C4-2B (cell line): ENCODE results near the gene SND1.

Experiments used
- ZFX ChIP-seq: fragments of 450-650 bp; IDR thresholded peaks from 2 replicates; pipeline ENCODE4 v1.6.1; 2017
- TF ChIP-seq, protein P1 (sequence below): fragments of 450-650 bp; conservative IDR thresholded peaks from 2 replicates; pipeline ENCODE4 v1.5.1; 2017; ENCODE audit warnings: mild to moderate bottlenecking

DNA sequence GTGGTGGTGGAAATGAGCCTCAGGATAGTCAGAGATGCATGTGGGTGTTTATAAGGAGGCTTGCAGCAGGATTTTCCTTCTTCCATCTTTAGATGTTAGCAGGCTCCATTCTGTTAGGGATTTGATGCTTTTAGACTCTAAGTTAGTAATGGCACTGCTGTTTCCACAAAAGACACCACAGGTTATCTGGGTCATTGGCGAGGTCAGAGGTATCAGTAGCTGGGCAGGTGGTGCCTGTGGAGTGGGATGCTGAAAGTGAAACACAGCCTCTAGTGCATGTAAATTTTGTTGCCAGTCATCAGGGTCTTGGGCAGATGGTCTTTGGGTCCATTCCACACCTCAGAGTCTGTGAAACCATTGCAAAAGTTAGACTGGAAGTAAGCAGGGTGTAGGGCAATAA, 33.2 kb upstream of the SND1 start:
- TF ChIP-seq, protein P1, sequence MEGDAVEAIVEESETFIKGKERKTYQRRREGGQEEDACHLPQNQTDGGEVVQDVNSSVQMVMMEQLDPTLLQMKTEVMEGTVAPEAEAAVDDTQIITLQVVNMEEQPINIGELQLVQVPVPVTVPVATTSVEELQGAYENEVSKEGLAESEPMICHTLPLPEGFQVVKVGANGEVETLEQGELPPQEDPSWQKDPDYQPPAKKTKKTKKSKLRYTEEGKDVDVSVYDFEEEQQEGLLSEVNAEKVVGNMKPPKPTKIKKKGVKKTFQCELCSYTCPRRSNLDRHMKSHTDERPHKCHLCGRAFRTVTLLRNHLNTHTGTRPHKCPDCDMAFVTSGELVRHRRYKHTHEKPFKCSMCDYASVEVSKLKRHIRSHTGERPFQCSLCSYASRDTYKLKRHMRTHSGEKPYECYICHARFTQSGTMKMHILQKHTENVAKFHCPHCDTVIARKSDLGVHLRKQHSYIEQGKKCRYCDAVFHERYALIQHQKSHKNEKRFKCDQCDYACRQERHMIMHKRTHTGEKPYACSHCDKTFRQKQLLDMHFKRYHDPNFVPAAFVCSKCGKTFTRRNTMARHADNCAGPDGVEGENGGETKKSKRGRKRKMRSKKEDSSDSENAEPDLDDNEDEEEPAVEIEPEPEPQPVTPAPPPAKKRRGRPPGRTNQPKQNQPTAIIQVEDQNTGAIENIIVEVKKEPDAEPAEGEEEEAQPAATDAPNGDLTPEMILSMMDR, result no peak
- no peak for TF ChIP-seq ZFX
